Mesodermal cell (in vitro differentiated cells): Measurements from ENCODE around the gene OR10T2.
"Not testable (repeated sequence)": the region's sequence is repeated elsewhere in the genome, so short reads cannot be mapped to it uniquely, and the experiment has no call there.

Source experiments
- H3K27ac ChIP-seq: 2 replicates; pipeline ENCODE4 v1.7.0; 2013; ENCODE audit warnings: mild to moderate bottlenecking, low read depth, low read length, moderate library complexity; ENCODE audit not compliant: severe bottlenecking
- H3K36me3 ChIP-seq: 2 replicates; pipeline ENCODE4 v1.7.1; 2013; ENCODE audit warnings: mild to moderate bottlenecking, low read length, moderate library complexity; ENCODE audit not compliant: control insufficient read depth, insufficient read depth
- H3K4me1 ChIP-seq: one replicate; pipeline ENCODE4 v1.7.1; 2013; ENCODE audit warnings: mild to moderate bottlenecking, low read length; ENCODE audit not compliant: insufficient read depth, control insufficient read depth, poor library complexity, severe bottlenecking
- H3K4me3 ChIP-seq: 2 replicates; pipeline ENCODE4 v1.7.0; 2013; ENCODE audit warnings: low read length, control low read depth, mild to moderate bottlenecking; ENCODE audit not compliant: insufficient read depth, poor library complexity, severe bottlenecking; ENCODE audit errors: extremely low read depth
- H3K9me3 ChIP-seq: 2 replicates; pipeline ENCODE4 v1.7.1; 2013; ENCODE audit warnings: mild to moderate bottlenecking, low read length, moderate library complexity; ENCODE audit not compliant: control insufficient read depth
- WGBS, 2 experiments: methylation state at CpG; one replicate each; pipeline ENCODE4 v1.1.5; 2013; ENCODE audit warnings: missing lambda C conversion rate in 2 of 2; ENCODE audit not compliant: insufficient coverage in 2 of 2; 5-methylcytosine and 5-hydroxymethylcytosine counted together

Gene OR10T2

GRCh38 chr1:158396646-158397045 is 2.6 kb downstream of the OR10T2 start:
- no peak overlapping the region for H3K4me3 ChIP-seq
- no peaks in the 10 kb centered on the region for H3K4me1 ChIP-seq
- WGBS, 2 experiments, result 82 to 100% methylated on average over 3 of the region's 3 CpGs
- H3K9me3 ChIP-seq, result no peaks in the 10 kb centered on the region
- no peak overlapping the region for H3K27ac ChIP-seq
- H3K36me3 ChIP-seq, result no peaks in the 10 kb centered on the region

- no peak overlapping the region for H3K4me3 ChIP-seq
- no peak overlapping the region for H3K27ac ChIP-seq
- no peaks in the 10 kb centered on the region for H3K9me3 ChIP-seq
- no peaks in the 10 kb centered on the region for H3K36me3 ChIP-seq
- no CpG with 5 or more reads among the region's 5 CpGs for WGBS, 2 experiments
- H3K4me1 ChIP-seq, result no peaks in the 10 kb centered on the region
Measured at GRCh38 chr1:158393476-158393875, 5.8 kb downstream of the OR10T2 start.

GRCh38 chr1:158391099-158391498 is 8.2 kb downstream of the OR10T2 start:
- Histone ChIP-seq H3K27ac (no peak overlapping the region), H3K9me3 (no peaks in the 10 kb centered on the region)

GRCh38 chr1:158390331-158390730 is 8.9 kb downstream of the OR10T2 start:
- Histone ChIP-seq H3K4me1 (no peaks in the 10 kb centered on the region), H3K9me3 (no peaks in the 10 kb centered on the region), H3K36me3 (no peaks in the 10 kb centered on the region), H3K4me3 (no peak overlapping the region), H3K27ac (no peak overlapping the region)
- no CpG with 5 or more reads among the region's 1 CpG for WGBS, 2 experiments

More at GRCh38 chr1:158391099-158391498, 8.2 kb downstream of the OR10T2 start:
- Histone ChIP-seq H3K36me3 (no peaks in the 10 kb centered on the region), H3K4me3 (no peak overlapping the region), H3K4me1 (no peaks in the 10 kb centered on the region)

- Histone ChIP-seq H3K9me3 (no peaks in the 10 kb centered on the region), H3K36me3 (no peaks in the 10 kb centered on the region), H3K4me3 (no peak overlapping the region), H3K27ac (no peak overlapping the region), H3K4me1 (no peaks in the 10 kb centered on the region)
- WGBS, 2 experiments, result no CpG with 5 or more reads among the region's 1 CpG
Measured at GRCh38 chr1:158374860-158375259, 24.4 kb downstream of the OR10T2 start.

GRCh38 chr1:158374101-158374500 is 25.2 kb downstream of the OR10T2 start:
- H3K9me3 ChIP-seq, H3K36me3 ChIP-seq, H3K27ac ChIP-seq, H3K4me3 ChIP-seq, H3K4me1 ChIP-seq: not testable (repeated sequence)
- 89 to 94% methylated on average over 10 to 16 of the region's 25 CpGs for WGBS, 2 experiments

- whole genome bisulfite sequencing, 2 experiments, result 74 to 90% methylated on average over 3 of the region's 6 CpGs
- Histone ChIP-seq H3K4me1 (no peaks in the 10 kb centered on the region), H3K9me3 (no peaks in the 10 kb centered on the region), H3K27ac (no peak overlapping the region), H3K4me3 (no peak overlapping the region), H3K36me3 (no peaks in the 10 kb centered on the region)
Measured at GRCh38 chr1:158371188-158371953, 27.9 kb downstream of the OR10T2 start.

GRCh38 chr1:158366783-158367182 is 32.5 kb downstream of the OR10T2 start:
- Histone ChIP-seq H3K36me3 (no peaks in the 10 kb centered on the region), H3K9me3 (no peaks in the 10 kb centered on the region), H3K27ac (no peak overlapping the region), H3K4me3 (no peak overlapping the region), H3K4me1 (no peaks in the 10 kb centered on the region)

GRCh38 chr1:158362941-158363340 is 36.3 kb downstream of the OR10T2 start:
- no CpG with 5 or more reads among the region's 1 CpG for WGBS, 2 experiments
- H3K9me3 ChIP-seq, result no peaks in the 10 kb centered on the region
- no peaks in the 10 kb centered on the region for H3K36me3 ChIP-seq
- H3K27ac ChIP-seq, result no peak overlapping the region
- no peaks in the 10 kb centered on the region for H3K4me1 ChIP-seq
- H3K4me3 ChIP-seq, result no peak overlapping the region

- Histone ChIP-seq H3K4me1 (no peaks in the 10 kb centered on the region), H3K9me3 (no peaks in the 10 kb centered on the region), H3K36me3 (no peaks in the 10 kb centered on the region), H3K27ac (no peak overlapping the region), H3K4me3 (no peak overlapping the region)
- 57 to 100% methylated on average over 1 of the region's 1 CpG for WGBS, 2 experiments
Measured at GRCh38 chr1:158362482-158362881, 36.8 kb downstream of the OR10T2 start.

GRCh38 chr1:158357441-158357840 is 41.8 kb downstream of the OR10T2 start:
- no CpG with 5 or more reads among the region's 1 CpG for WGBS, 2 experiments
- Histone ChIP-seq H3K9me3 (no peaks in the 10 kb centered on the region), H3K4me3 (no peak overlapping the region), H3K4me1 (no peaks in the 10 kb centered on the region), H3K36me3 (no peaks in the 10 kb centered on the region), H3K27ac (no peak overlapping the region)
